Calu3 (cell line): ENCODE measurements around the gene SPPL3. TPM values are rescaled to one million over a fixed set of nuclear protein-coding genes. Genes with fewer than 3 reads are reported as not detected.
"Not testable (repeated sequence)": the region's sequence is repeated elsewhere in the genome, so short reads cannot be mapped to it uniquely, and the experiment has no call there.

Experiments used
- Bru-seq: library from RNA; stranded (reverse); fragments of 400-500 nt; gene quantifications from one replicate; lab custom pipeline; 2021; lab: Mats Ljungman, UMichigan
- BruChase-seq, 2 experiments: library from RNA; stranded (reverse); fragments of 400-500 nt; gene quantifications; one replicate each; lab custom pipeline; 2021; lab: Mats Ljungman, UMichigan
- BruUV-seq: library from RNA; stranded (reverse); fragments of 400-500 nt; replicated peaks from 2 replicates; lab custom pipeline; 2021; lab: Mats Ljungman, UMichigan
- CTCF ChIA-PET: fragments of 300-600 bp; sonication (Branson Sonifier 250); formaldehyde crosslinking; loops from one replicate; lab custom pipeline; 2022; ENCODE audit warnings: antibody characterized with exemption; lab: Charles Lee
- DNase-seq: peaks from one replicate; pipeline ENCODE4 v3.0.0; 2022
- H3K27ac Mint-ChIP-seq: one replicate; pipeline ENCODE4 v1.8.0; 2022; ENCODE audit warnings: mixed read lengths; ENCODE audit not compliant: unreplicated experiment
- H3K27me3 Mint-ChIP-seq: one replicate; pipeline ENCODE4 v1.8.0; 2022; ENCODE audit warnings: mixed read lengths; ENCODE audit not compliant: unreplicated experiment
- H3K36me3 Mint-ChIP-seq: one replicate; pipeline ENCODE4 v1.8.0; 2022; ENCODE audit warnings: mild to moderate bottlenecking, moderate library complexity, mixed read lengths; ENCODE audit not compliant: insufficient read depth, unreplicated experiment
- H3K4me1 Mint-ChIP-seq: one replicate; pipeline ENCODE4 v1.8.0; 2022; ENCODE audit warnings: mild to moderate bottlenecking, low read depth, mixed read lengths; ENCODE audit not compliant: unreplicated experiment
- H3K4me3 Mint-ChIP-seq: one replicate; pipeline ENCODE4 v1.8.0; 2022; ENCODE audit warnings: mild to moderate bottlenecking, low read depth, moderate library complexity, mixed read lengths; ENCODE audit not compliant: unreplicated experiment
- H3K9me3 Mint-ChIP-seq: one replicate; pipeline ENCODE4 v1.8.0; 2022; ENCODE audit warnings: low read depth, mixed read lengths; ENCODE audit not compliant: unreplicated experiment
- intact Hi-C: fragments of 100-400 bp; cut with micrococcal nuclease; formaldehyde crosslinking; loops from one replicate; pipeline ENCODE4 v1.10.0; 2022; ENCODE audit not compliant: unreplicated experiment
- long read RNA-seq: library from polyadenylated mRNA; stranded (forward); transcript quantifications from one replicate; pipeline ENCODE4 v2.0.0, GENCODE V29; 2022
- total RNA-seq: library from RNA; stranded (reverse); gene quantifications from 2 replicates; pipeline ENCODE4 v1.2.3, GENCODE V29; 2022
- TF ChIP-seq, protein P1 (sequence below): fragments of 200-600 bp; IDR thresholded peaks from one replicate; pipeline ENCODE4 v1.8.0; 2022; ENCODE audit warnings: antibody characterized with exemption; ENCODE audit not compliant: unreplicated experiment

Gene SPPL3
- total RNA-seq (61.0 and 61.1 TPM in 2 replicates), Bru-seq, nascent RNA (percentile 89 among the genes with signal in this experiment), BruChase-seq, experiment 1, labeled RNA remaining after a 6-hour chase (percentile 84 among the genes with signal in this experiment), BruChase-seq, experiment 2, labeled RNA remaining after a 2-hour chase (percentile 79 among the genes with signal in this experiment)
- long read RNA-seq, full-length matches to known transcripts, result 68 of 82 reads
- long read RNA-seq, partial matches to known transcripts, result 1 of 82 reads
- long read RNA-seq, other reads (novel, unspliced or antisense), result 13 of 82 reads

DNA sequence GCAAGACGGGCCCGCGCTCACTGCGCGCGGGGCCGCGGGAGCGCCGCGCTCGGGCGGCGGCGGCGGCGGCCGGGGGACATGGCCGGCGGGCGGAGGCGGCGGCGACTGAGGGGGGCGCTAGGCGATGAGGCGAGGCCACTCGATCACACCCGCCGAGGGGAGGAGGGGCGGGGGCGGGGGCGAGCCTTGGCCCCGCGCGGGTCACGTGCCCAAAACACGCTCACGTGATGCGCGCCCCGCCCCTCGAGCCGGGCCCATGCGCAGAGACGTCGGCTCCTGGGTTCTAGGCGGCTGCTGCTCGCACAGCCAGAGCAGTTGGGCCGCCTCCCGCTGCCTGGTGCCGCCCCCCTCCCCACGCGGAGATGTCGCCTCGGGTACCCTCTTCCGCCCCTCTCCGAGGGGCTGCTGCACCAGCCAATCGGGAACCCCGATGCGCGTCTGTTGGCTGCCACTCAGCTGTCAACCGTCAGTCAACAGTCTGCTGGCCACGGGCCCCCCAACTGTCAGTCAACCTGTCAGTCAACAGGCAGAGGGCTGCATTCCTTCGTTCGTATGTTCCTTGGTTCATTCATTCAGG is at the start of gene SPPL3:
TSS of gene SPPL3 (minus strand) at position 162 of the 577 bp plus-strand sequence. CDS start 491 bp downstream, outside the sequence.
- CTCF ChIA-PET, result no interaction called here
- no peaks in the 10 kb centered on the region for H3K27me3 Mint-ChIP-seq
- H3K36me3 Mint-ChIP-seq, result peaks cover 42% of the 10 kb centered on the region
- H3K4me3 Mint-ChIP-seq, result peak within 1 kb of the TSS; percentile 94
- H3K9me3 Mint-ChIP-seq, result no peaks in the 10 kb centered on the region
- TF ChIP-seq, protein P1, sequence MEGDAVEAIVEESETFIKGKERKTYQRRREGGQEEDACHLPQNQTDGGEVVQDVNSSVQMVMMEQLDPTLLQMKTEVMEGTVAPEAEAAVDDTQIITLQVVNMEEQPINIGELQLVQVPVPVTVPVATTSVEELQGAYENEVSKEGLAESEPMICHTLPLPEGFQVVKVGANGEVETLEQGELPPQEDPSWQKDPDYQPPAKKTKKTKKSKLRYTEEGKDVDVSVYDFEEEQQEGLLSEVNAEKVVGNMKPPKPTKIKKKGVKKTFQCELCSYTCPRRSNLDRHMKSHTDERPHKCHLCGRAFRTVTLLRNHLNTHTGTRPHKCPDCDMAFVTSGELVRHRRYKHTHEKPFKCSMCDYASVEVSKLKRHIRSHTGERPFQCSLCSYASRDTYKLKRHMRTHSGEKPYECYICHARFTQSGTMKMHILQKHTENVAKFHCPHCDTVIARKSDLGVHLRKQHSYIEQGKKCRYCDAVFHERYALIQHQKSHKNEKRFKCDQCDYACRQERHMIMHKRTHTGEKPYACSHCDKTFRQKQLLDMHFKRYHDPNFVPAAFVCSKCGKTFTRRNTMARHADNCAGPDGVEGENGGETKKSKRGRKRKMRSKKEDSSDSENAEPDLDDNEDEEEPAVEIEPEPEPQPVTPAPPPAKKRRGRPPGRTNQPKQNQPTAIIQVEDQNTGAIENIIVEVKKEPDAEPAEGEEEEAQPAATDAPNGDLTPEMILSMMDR, result no peak
- DNase-seq, result peak; percentile 97
- H3K27ac Mint-ChIP-seq, result peak within 1 kb of the TSS; percentile 72
- peaks cover 18% of the 10 kb centered on the region for H3K4me1 Mint-ChIP-seq
- BruUV-seq, result no TSS peak
- intact Hi-C loops, result no loop called here

- Mint-ChIP-seq H3K36me3 (no peaks in the 10 kb centered on the region), H3K4me3 (no peak overlapping the region)
- DNase-seq, result no peak
Measured at GRCh38 chr12:120950807-120951206, 46.6 kb upstream of the SPPL3 start.

GRCh38 chr12:120950260-120950799 is 46.2 kb upstream of the SPPL3 start:
- H3K27me3 Mint-ChIP-seq, H3K36me3 Mint-ChIP-seq, H3K27ac Mint-ChIP-seq, H3K4me3 Mint-ChIP-seq, DNase-seq, H3K4me1 Mint-ChIP-seq, BruUV-seq, H3K9me3 Mint-ChIP-seq, intact Hi-C loops: not testable (repeated sequence)
- CTCF ChIA-PET, result interaction anchor here (0.6 to 1.1 kb wide), 3 partner anchors 9 to 315 kb away, joined by 3 to 7 read pairs (median 3); no protein-coding TSS in a partner anchor

More at GRCh38 chr12:120950807-120951206, 46.6 kb upstream of the SPPL3 start:
- no peaks in the 10 kb centered on the region for H3K27me3 Mint-ChIP-seq
- intact Hi-C loops, result no loop called here
- no peak overlapping the region for H3K27ac Mint-ChIP-seq
- BruUV-seq, result no TSS peak
- TF ChIP-seq, protein P1, result no peak
- CTCF ChIA-PET, result interaction anchor here (0.6 kb wide), 2 partner anchors 15 to 316 kb away, joined by 3 to 7 read pairs; no protein-coding TSS in a partner anchor
- no peaks in the 10 kb centered on the region for H3K4me1 Mint-ChIP-seq
- no peaks in the 10 kb centered on the region for H3K9me3 Mint-ChIP-seq

- H3K9me3 Mint-ChIP-seq, BruUV-seq, H3K4me1 Mint-ChIP-seq, H3K4me3 Mint-ChIP-seq, H3K36me3 Mint-ChIP-seq, H3K27ac Mint-ChIP-seq, DNase-seq: not testable (repeated sequence)
- peaks cover 10% of the 10 kb centered on the region for H3K27me3 Mint-ChIP-seq
- intact Hi-C loops, result loop anchor here (2.0 kb wide), 1 partner anchor 15 kb away; no protein-coding TSS in a partner anchor
- CTCF ChIA-PET, result interaction anchor here (0.6 to 0.7 kb wide), 3 partner anchors 21 to 169 kb away, joined by 4 to 13 read pairs (median 6); no protein-coding TSS in a partner anchor
Measured at GRCh38 chr12:120945516-120945915, 41.4 kb upstream of the SPPL3 start.

GRCh38 chr12:120944645-120945217 is 40.6 kb upstream of the SPPL3 start:
- no peaks in the 10 kb centered on the region for H3K9me3 Mint-ChIP-seq
- peaks cover 4% of the 10 kb centered on the region for H3K36me3 Mint-ChIP-seq
- CTCF ChIA-PET, result interaction anchor here (0.6 to 1.9 kb wide), 6 partner anchors 22 to 169 kb away, joined by 3 to 13 read pairs (median 6); no protein-coding TSS in a partner anchor
- H3K4me1 Mint-ChIP-seq, result peaks cover 8% of the 10 kb centered on the region
- peak overlapping the region; percentile 73 for H3K27ac Mint-ChIP-seq
- peaks cover 10% of the 10 kb centered on the region for H3K27me3 Mint-ChIP-seq
- DNase-seq, result peak; percentile 87
- H3K4me3 Mint-ChIP-seq, result no peak overlapping the region
- BruUV-seq, result no TSS peak
- TF ChIP-seq, protein P1, result peak; percentile 79
- intact Hi-C loops, result loop anchor here (1.0 to 2.0 kb wide), 2 partner anchors 16 to 65 kb away; no protein-coding TSS in a partner anchor
